ENCODE results near the gene ADAMTSL1.

ADAMTSL1 gene

GRCh38 chr9:18500451-18500850, 26.5 kb downstream of the ADAMTSL1 start:
- DNase-seq: no peak

DNA sequence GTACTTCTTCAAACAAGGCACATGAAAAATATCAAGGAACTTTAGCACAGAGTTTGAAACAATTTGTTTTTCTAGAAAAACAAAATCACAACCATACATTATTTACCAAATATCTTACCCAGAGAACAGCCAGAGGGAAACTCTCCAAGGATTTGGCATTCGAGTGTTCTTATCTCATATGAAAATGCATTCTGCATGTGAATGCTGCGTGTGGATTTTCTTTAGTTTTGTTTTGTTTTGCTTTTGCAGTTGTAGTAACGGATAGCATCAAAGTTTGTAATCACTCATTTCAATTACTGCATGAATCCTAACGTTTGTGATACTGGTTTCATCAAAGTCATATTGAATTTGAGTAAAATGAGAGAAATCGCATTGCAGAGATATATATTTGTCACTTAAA, 28.0 kb downstream of the ADAMTSL1 start:
- DNase-seq: no peak

- no peak for DNase-seq
Measured at GRCh38 chr9:18502546-18502945, 28.6 kb downstream of the ADAMTSL1 start.

- no peak for DNase-seq
Measured at GRCh38 chr9:18504707-18505106, 30.8 kb downstream of the ADAMTSL1 start.

- DNase-seq: no peak
Measured at GRCh38 chr9:18507151-18507550, 33.2 kb downstream of the ADAMTSL1 start.

DNA sequence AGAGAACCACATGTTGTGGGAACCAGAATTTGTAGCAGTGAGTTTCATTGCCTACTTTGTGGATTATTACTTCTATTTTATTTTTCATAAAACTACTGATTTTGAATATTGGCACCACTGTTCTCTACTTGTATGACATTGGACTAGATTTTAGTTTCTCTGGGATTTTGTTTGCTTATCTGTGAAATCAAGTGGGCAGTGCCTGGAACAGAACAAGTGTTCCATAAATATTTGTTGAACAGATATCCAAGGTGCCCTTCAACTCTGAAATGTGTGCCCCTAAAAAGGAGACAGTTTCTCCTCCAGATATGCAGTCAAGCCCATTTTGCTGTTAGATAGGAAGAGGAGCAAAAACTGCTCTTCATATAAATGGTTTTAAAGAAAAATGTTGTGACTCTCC, 42.6 kb downstream of the ADAMTSL1 start:
- DNase-seq: no peak

DNA sequence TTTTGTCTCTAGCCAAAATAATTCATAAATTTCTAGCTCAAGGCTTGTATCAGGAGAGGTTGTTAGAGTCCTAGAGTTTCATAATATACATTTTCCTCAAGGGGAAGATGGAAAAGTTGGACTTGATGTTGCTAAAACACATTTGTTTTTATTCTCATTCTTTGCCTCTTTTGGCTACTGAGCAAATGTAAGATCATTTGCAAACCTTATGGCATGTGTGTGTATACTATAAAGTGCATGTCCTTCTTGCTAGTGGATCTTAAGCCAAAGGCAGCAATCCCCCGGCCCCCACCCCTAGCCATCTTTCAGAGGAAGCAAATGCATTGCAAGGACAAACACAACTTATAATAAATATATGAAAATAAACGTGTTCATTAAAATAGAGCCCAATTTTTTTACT, 43.0 kb downstream of the ADAMTSL1 start:
- DNase-seq: no peak

GRCh38 chr9:18520416-18521047, 46.6 kb downstream of the ADAMTSL1 start:
- no peak for DNase-seq

- DNase-seq: no peak
Measured at GRCh38 chr9:18526685-18527084, 52.7 kb downstream of the ADAMTSL1 start.

DNA sequence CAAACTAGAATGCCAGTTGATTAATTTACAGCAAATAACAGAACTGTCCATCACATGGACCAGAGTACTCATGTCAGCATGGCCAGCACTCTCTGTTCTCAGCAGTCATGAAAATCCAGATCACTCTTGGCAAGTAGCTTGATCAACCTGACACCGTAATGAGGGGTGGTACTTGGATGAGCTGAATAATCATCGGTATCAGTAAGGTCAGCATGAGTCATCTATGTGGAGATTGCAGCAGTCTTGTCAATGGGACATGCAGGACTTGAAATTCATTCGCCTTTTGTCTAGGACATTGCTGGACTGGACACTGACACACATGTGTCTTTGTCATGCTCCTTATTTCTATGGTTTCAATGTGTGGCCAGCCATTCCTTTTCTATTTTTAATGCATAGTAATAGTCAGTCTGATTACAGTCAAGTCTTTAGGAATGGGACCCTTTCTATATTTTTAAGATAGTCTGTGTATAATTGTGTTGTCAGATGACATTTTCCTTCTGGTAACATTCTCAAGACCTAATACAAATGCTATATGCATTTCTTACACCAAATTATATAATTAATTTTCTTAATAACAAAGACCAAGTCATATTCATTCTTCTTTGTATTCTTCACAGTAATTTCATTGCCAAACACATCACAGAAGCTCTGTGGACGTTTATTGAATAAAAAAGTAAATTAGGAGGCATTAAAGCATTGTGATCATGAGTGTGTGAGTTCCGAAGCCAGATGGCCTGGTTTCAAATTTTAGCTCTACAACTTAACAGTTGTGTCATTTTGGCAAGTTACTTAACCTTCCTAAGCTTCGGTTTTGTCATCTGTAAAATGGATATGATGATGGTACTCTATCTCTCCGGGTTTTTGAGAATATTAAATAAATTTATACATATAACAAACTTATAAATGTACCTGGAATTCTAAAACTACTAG, 57.4 kb downstream of the ADAMTSL1 start:
- DNase-seq: no peak

DNA sequence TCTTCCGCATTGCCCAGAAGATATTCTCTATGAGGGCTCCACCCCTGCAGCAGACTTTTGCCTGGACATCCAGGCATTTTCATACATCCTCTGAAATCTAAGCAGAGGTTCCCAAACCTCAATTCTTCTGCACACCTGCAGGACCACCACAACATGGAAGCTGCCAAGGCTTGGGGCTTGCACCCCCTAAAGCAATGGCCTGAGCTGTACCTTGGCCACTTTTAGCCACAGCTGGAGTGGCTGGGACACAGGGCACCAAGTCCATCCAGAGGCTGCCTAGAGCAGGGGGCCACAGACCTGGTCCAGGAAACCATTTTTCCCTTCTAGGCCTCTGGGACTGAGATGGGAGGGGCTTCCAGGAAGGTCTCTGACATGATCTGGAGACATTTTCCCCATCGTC, 60.7 kb downstream of the ADAMTSL1 start:
- DNase-seq: no peak

GRCh38 chr9:18536554-18536953, 62.6 kb downstream of the ADAMTSL1 start:
- no peak for DNase-seq

DNA sequence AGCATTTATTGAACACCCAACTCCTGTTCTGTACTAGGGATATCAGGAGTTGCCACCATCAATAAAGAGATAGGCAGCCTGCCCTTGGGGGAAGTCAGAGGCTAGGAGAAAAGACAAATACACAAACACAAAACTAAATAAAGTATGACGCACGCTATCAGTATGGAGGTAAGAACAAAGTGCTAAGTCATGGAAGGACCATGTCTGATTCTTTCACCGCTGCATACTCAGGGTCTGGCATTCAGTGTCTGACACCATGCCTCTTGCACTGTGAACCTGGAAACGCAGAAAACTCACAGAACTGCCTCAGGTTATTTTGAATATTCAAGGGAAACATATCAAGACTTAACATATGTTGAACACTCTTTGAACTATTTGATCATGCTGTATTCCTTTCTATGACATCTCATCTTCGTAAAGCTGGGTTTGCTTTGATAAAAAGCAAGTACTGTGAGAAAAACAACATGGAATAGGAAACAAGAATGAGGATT, 65.3 kb downstream of the ADAMTSL1 start:
- DNase-seq: no peak

GRCh38 chr9:18542837-18543405, 69.0 kb downstream of the ADAMTSL1 start:
- no peak for DNase-seq

DNA sequence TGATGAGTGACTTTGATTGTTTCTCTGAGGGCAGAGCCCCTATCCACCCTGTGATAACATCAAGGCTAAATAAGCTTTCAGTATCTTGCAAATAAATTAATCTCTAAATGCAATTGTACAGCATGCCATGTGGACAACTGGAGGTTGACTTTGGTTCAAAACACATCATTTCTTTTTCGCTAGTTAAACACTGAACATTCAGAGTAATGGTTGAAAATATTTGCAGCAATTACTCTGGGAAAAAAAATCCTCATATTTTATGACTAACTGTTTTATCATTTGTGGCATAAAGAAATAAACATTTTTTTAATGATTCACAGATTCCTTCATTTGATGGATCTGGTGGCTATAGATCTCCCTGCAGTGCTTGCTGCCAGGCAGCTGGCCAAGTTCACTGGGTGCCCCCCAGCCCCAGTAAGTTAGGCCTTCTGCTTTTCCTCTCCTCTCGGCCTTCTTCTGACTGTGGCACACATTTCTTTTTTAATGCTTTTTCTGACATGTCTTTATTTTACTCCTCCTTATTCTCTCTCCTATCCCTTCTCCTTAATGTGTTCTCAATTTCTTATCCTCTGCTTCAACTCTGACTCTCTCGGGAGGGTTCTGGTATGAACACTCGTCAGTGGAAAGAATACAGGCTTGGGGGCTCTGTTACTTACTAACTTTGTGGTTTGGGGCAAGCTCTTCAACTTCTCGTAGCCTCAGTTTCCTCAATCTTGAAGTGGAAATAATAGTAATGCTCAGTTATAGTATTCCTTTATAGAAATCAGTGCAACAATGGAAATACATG, 69.6 kb downstream of the ADAMTSL1 start:
- DNase-seq: no peak

DNA sequence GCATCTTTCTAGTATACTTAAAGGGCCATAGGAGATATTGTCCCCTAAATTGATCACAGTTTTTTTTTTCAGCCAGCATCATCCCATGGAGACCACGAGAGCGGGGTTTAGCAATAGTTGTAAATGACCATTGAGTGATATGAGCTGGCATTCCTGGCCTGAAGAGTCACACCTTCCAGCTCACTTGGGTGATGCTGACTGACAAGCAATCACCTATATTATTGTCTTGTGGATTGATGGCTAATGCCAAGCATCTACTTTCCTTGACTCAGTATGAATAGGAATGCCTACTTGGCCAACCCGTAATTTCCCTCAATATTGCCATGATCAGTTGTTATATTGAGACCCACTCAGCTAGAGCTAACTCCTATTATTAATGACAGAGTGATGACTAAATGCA, 70.5 kb downstream of the ADAMTSL1 start:
- DNase-seq: no peak

GRCh38 chr9:18545636-18546360, 71.8 kb downstream of the ADAMTSL1 start:
- DNase-seq: no peak

DNA sequence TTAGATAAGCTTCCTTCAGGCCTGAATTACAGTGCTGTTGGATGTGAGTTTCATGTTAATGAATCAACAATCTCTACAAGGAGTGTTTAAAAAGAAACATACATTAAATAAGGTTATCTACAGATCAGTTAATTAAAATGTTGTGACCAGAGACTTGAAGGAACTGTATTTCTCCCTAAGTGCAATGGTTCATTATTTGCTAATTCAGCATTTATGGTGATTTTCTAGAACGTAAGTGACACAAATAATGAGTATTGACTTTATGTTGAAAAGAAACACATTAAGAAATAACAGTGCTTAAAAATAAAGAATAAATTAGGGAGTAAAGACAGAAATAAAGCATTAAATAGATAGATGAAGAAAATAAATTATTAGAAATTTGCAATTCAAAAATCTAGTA, 74.5 kb downstream of the ADAMTSL1 start:
- DNase-seq: no peak

GRCh38 chr9:18549772-18550171, 75.8 kb downstream of the ADAMTSL1 start:
- DNase-seq: no peak

GRCh38 chr9:18550286-18550685, 76.3 kb downstream of the ADAMTSL1 start:
- no peak for DNase-seq

DNA sequence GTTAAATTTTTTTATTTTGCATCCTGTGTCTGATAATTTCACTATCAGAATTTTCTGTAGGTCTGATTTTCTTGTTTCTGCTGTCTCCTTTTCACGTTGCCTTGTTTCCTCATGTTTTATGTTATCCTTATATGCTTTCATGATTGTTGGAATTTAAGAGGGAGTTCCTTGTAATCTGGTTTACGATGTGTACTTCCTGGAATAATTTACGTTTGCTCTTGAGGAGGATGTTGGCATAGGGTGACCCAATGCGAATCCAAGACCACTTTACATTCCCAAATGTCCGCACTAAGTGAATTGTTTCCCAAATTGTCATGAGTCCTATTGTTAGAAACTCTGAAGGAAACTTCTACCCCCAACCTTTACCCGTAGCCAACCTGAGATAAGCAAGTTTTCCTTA, 80.3 kb downstream of the ADAMTSL1 start:
- DNase-seq: no peak

Measured in stimulated activated CD4-positive, alpha-beta T cell treated with anti-CD3 and anti-CD28 coated beads, Interleukin-2, amount 100 ng/mL, for 48 hours (primary cell).